ENCODE data around the gene USP44.

Gene USP44

DNA sequence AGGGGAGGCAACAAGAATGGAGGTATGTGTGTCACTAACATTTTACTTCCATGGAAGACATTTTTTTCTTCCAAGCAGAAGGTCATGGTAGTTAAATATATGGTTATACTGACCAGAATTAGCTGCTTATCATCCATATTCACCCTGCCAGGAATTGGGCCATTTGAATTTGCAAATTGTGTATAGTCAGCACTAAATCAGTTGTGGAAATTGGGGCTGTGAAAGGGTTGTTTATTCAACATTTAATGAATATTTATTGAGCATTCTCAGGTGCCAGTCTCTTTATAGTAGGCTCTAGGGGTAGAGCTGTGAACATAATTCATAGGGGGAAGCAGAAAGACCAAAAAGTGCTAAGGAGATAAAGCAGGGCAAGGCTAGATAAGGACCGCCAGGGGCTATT lies 39.3 kb downstream of the USP44 start:
- TF ChIP-seq, protein P1, sequence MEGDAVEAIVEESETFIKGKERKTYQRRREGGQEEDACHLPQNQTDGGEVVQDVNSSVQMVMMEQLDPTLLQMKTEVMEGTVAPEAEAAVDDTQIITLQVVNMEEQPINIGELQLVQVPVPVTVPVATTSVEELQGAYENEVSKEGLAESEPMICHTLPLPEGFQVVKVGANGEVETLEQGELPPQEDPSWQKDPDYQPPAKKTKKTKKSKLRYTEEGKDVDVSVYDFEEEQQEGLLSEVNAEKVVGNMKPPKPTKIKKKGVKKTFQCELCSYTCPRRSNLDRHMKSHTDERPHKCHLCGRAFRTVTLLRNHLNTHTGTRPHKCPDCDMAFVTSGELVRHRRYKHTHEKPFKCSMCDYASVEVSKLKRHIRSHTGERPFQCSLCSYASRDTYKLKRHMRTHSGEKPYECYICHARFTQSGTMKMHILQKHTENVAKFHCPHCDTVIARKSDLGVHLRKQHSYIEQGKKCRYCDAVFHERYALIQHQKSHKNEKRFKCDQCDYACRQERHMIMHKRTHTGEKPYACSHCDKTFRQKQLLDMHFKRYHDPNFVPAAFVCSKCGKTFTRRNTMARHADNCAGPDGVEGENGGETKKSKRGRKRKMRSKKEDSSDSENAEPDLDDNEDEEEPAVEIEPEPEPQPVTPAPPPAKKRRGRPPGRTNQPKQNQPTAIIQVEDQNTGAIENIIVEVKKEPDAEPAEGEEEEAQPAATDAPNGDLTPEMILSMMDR (IDR thresholded peaks at IDR 0.05; ENCODE audit: low read depth, low read length, poor library complexity, severe bottlenecking): no peak
- no peak for TF ChIP-seq EZH2phosphoT487 (IDR thresholded peaks at IDR 0.05; ENCODE audit: borderline replicate concordance, low read length)
- Histone ChIP-seq H3K4me2 (ENCODE audit: low read length) (no peak overlapping the region), H3K27me3 (ENCODE audit: control insufficient read depth, low read length) (no peaks in the 10 kb centered on the region), H3K36me3 (ENCODE audit: control insufficient read depth, low read length) (peaks cover 95% of the 10 kb centered on the region), H3K9me3 (ENCODE audit: control insufficient read depth, insufficient read depth, low read length) (no peaks in the 10 kb centered on the region), H3F3A (ENCODE audit: control insufficient read depth, insufficient read depth) (peaks cover 71% of the 10 kb centered on the region), H3K79me2 (ENCODE audit: control insufficient read depth, low read length) (peaks cover 30% of the 10 kb centered on the region), H3K4me3 (ENCODE audit: low read length) (no peak overlapping the region), H3K9me2 (replicated peaks; ENCODE audit: control insufficient read depth, low read length) (no peaks in the 10 kb centered on the region), H4K20me1 (ENCODE audit: control insufficient read depth, insufficient read depth, low read depth, low read length) (peaks cover 17% of the 10 kb centered on the region; the same call in 1 of the 2 replicates), H3K27ac (ENCODE audit: low read depth, low read length) (no peak overlapping the region), H3K4me1 (ENCODE audit: control insufficient read depth, low read length) (no peaks in the 10 kb centered on the region)

- no peak overlapping the region for H3K4me2 ChIP-seq (ENCODE audit: low read length)
- no peak overlapping the region for H3K4me3 ChIP-seq (ENCODE audit: low read length)
- peaks cover 17% of the 10 kb centered on the region; the same call in 1 of the 2 replicates for H4K20me1 ChIP-seq (ENCODE audit: control insufficient read depth, insufficient read depth, low read depth, low read length)
- H3K27me3 ChIP-seq (ENCODE audit: control insufficient read depth, low read length): no peaks in the 10 kb centered on the region
- TF ChIP-seq, protein P1 (IDR thresholded peaks at IDR 0.05; ENCODE audit: low read depth, low read length, poor library complexity, severe bottlenecking): no peak
- TF ChIP-seq EZH2phosphoT487 (IDR thresholded peaks at IDR 0.05; ENCODE audit: borderline replicate concordance, low read length): no peak
- H3K9me3 ChIP-seq (ENCODE audit: control insufficient read depth, insufficient read depth, low read length): no peaks in the 10 kb centered on the region
- peaks cover 97% of the 10 kb centered on the region for H3K36me3 ChIP-seq (ENCODE audit: control insufficient read depth, low read length)
- H3K4me1 ChIP-seq (ENCODE audit: control insufficient read depth, low read length): no peaks in the 10 kb centered on the region
- H3K27ac ChIP-seq (ENCODE audit: low read depth, low read length): no peak overlapping the region
- peaks cover 45% of the 10 kb centered on the region for H3K79me2 ChIP-seq (ENCODE audit: control insufficient read depth, low read length)
- no peaks in the 10 kb centered on the region for H3K9me2 ChIP-seq (replicated peaks; ENCODE audit: control insufficient read depth, low read length)
- peaks cover 51% of the 10 kb centered on the region for H3F3A ChIP-seq (ENCODE audit: control insufficient read depth, insufficient read depth)
Measured at GRCh38 chr12:95509300-95509699, 42.0 kb downstream of the USP44 start.

DNA sequence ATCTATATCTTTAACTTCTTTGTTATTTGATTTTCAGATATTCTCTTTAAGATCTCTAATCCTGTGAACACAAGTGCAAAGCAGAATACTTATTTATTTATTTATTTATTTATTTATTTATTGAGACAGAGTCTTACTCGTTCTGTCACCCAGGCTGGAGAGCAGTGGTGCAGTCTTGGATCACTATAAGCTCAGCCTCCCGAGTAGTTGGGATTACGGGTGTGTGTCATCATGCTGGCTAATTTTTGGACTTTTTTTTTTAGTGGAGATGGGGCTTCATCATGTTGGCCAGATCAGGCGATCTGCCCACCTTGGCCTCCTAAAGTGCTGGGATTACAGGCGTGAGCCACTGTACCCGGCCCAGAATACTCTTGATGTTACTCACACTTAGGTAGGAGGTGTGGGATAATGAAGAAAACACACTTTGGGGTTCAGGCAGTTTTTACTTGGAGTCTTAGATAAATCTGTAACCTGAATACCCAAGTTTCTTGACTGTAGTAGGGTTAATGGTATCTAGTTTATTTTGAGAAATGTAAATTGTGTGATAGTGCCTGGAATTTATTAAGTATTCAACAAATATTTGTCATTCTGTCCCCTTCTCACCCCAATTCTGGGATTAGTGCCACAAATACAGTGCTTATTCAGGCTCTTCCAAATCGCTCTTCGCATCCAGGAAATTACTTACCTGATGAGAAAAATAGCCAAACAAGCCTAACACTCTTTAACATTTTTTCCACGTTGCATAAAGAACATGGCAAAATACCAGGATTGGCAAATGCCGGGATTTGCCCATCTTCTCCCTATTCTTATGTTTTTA lies 44.4 kb downstream of the USP44 start:
- Histone ChIP-seq H3K27me3 (ENCODE audit: control insufficient read depth, low read length) (no peaks in the 10 kb centered on the region), H3K36me3 (ENCODE audit: control insufficient read depth, low read length) (peaks cover 97% of the 10 kb centered on the region), H4K20me1 (ENCODE audit: control insufficient read depth, insufficient read depth, low read depth, low read length) (peaks cover 21% of the 10 kb centered on the region; the same call in 1 of the 2 replicates), H3F3A (ENCODE audit: control insufficient read depth, insufficient read depth) (peaks cover 48% of the 10 kb centered on the region), H3K9me2 (replicated peaks; ENCODE audit: control insufficient read depth, low read length) (no peaks in the 10 kb centered on the region), H3K4me3 (ENCODE audit: low read length) (no peak overlapping the region), H3K79me2 (ENCODE audit: control insufficient read depth, low read length) (peaks cover 69% of the 10 kb centered on the region), H3K4me2 (ENCODE audit: low read length) (no peak overlapping the region), H3K9me3 (ENCODE audit: control insufficient read depth, insufficient read depth, low read length) (no peaks in the 10 kb centered on the region), H3K4me1 (ENCODE audit: control insufficient read depth, low read length) (no peaks in the 10 kb centered on the region), H3K27ac (ENCODE audit: low read depth, low read length) (no peak overlapping the region)
- TF ChIP-seq, protein P1 (IDR thresholded peaks at IDR 0.05; ENCODE audit: low read depth, low read length, poor library complexity, severe bottlenecking): no peak
- no peak for TF ChIP-seq EZH2phosphoT487 (IDR thresholded peaks at IDR 0.05; ENCODE audit: borderline replicate concordance, low read length)
